Vagina (tissue), 2 donors: ENCODE data around the gene PACRG.

Experiments used
- POLR2A ChIP-seq, 2 donors: fragments of 450-650 bp; IDR thresholded peaks; one replicate each; pipeline ENCODE4 v1.6.1; 2017; ENCODE audit warnings: antibody characterized with exemption in 2 of 2, mild to moderate bottlenecking in 2 of 2, moderate library complexity in 2 of 2
- POLR2AphosphoS5 ChIP-seq, 2 donors: sonication (generic); formaldehyde crosslinking; IDR thresholded peaks; one replicate each; pipeline ENCODE4 v1.9.0; 2017; ENCODE audit warnings: antibody characterized with exemption in 2 of 2, mild to moderate bottlenecking in 2 of 2, low read depth in 1 of 2; ENCODE audit not compliant: insufficient read depth in 1 of 2
- TF ChIP-seq, protein P1 (sequence below), 3 experiments: fragments of 450-650 bp in 2 of 3; fragments of 200-600 bp in 1 of 3; sonication (generic) in 1 of 3; IDR thresholded peaks; one replicate each; pipeline ENCODE4 v1.5.1; 2017 to 2019; ENCODE audit warnings: antibody characterized with exemption in 3 of 3, mild to moderate bottlenecking in 2 of 3, moderate library complexity in 2 of 3

DNA sequence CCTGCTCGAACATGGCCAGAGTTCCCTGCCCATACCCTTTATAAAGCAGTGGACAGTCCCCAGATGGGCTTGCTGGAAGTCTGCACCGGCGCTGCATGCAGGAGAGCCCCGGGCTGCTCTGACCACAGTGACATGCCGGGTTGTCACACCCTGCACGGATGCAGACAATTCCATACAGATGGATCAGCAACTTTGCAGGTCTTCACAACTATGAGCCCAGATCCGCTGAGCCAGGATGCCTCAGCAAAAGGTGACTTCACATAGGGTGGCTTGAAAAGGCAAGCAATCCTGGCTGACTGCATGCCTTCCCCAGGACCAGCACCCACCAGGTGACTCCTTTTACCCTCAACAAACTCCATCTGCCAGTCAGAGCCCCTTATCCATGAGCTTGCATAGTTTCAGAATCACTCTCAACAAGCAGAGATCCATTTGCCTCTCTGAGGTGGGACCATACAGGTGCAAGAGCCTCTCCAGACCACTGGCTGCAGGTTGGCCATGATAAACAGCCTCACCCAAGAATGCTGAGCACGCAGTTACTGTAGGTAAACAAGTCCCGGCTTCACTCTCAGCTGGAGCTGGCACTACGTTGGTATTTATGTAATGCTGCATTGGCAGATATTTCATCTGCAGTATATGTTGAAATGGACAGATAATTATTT, 503.7 kb downstream of the PACRG start:
- TF ChIP-seq POLR2A (IDR thresholded peaks at IDR 0.05) (no peak), POLR2AphosphoS5 (IDR thresholded peaks at IDR 0.05; ENCODE audit: insufficient read depth in 1 of 2, low read depth in 1 of 2) (no peak)
- TF ChIP-seq, protein P1, sequence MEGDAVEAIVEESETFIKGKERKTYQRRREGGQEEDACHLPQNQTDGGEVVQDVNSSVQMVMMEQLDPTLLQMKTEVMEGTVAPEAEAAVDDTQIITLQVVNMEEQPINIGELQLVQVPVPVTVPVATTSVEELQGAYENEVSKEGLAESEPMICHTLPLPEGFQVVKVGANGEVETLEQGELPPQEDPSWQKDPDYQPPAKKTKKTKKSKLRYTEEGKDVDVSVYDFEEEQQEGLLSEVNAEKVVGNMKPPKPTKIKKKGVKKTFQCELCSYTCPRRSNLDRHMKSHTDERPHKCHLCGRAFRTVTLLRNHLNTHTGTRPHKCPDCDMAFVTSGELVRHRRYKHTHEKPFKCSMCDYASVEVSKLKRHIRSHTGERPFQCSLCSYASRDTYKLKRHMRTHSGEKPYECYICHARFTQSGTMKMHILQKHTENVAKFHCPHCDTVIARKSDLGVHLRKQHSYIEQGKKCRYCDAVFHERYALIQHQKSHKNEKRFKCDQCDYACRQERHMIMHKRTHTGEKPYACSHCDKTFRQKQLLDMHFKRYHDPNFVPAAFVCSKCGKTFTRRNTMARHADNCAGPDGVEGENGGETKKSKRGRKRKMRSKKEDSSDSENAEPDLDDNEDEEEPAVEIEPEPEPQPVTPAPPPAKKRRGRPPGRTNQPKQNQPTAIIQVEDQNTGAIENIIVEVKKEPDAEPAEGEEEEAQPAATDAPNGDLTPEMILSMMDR (IDR thresholded peaks at IDR 0.05): no peak
